HG03175 (cell line): ENCODE measurements around the gene MBP.

Source experiments
- ATAC-seq: cut with Tn5 transposase; IDR thresholded peaks from one replicate; pipeline ENCODE4 v1.9.1; 2021; ENCODE audit warnings: mild to moderate bottlenecking, moderate library complexity; ENCODE audit not compliant: unreplicated experiment

Gene MBP

GRCh38 chr18:77134611-77135010 lies 2.0 kb upstream of the MBP start:
- ATAC-seq: no peak

- no peak for ATAC-seq
Observed at GRCh38 chr18:77133835-77134496, 1.4 kb upstream of the MBP start.

DNA sequence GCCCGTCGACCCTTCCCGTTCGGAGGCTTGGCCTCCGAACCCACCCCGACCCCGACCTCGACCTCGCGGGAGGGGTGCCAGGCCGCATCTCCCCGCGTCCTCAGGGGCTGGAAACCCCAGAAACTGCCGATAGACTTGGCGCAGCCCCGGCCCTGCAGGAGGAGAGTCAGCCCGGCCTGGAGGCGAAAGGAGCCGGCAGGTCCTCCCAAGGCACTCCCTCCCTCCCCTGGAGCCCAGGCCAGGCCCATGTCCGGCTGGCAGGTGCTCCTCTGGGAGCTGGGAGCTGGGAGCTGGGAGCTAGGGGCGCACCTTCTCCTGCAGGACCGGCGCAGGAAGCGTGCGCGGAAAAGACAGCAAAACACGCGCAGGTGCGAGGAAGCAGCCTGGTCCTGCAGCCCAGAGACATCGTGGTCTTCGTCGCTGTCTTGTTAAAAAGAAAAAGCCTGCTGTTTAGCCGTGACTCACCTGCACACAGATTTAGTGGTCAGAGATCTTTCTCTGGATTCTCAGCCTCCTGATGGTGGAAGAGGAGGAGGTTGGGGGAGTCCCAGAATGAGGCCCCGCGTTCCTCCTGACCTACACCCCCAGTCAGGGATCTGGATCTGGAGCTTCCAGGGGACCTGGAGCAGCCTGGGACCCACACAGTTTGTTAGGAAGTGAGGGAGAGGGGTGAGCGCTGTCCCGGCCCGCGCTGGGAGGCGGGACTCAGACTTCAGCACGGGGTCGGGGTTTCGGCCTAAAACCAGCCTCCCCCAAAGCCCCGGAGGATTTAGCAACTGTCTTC lies 660 bp upstream of the MBP start:
- no peak for ATAC-seq

GRCh38 chr18:77131652-77132368 lies 773 bp downstream of the MBP start:
- peak; percentile 51 for ATAC-seq

DNA sequence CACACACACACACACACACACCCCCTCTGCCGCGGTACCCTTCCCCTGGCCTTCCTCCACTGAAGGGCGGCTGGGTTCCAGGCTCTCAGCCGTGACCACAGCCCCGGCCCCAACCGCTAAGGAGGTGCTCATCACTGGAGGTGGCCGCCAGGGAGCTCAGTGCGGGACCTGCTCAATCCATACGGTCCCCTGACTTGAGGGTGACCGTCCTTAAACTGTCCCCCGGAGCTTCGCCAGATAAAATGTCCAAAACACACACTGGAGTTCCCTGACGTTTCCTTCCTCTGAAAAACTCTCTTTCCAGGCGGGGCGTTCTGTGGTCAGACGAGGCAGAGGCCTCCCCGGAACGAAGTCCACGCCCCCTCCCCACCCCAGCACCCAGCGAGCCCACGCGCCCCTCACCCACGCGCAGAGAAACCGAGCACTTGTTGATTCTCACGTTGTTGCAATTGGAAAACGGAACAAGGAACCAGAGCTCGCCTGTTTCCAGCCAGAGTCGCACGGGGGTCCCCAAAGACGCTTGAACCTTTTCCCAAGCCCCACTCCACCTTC lies 1.4 kb downstream of the MBP start:
- ATAC-seq: no peak

- ATAC-seq: no peak
Observed at GRCh38 chr18:77130229-77131099, 2.1 kb downstream of the MBP start.

- ATAC-seq: no peak
Observed at GRCh38 chr18:77129150-77129551, 3.4 kb downstream of the MBP start.

DNA sequence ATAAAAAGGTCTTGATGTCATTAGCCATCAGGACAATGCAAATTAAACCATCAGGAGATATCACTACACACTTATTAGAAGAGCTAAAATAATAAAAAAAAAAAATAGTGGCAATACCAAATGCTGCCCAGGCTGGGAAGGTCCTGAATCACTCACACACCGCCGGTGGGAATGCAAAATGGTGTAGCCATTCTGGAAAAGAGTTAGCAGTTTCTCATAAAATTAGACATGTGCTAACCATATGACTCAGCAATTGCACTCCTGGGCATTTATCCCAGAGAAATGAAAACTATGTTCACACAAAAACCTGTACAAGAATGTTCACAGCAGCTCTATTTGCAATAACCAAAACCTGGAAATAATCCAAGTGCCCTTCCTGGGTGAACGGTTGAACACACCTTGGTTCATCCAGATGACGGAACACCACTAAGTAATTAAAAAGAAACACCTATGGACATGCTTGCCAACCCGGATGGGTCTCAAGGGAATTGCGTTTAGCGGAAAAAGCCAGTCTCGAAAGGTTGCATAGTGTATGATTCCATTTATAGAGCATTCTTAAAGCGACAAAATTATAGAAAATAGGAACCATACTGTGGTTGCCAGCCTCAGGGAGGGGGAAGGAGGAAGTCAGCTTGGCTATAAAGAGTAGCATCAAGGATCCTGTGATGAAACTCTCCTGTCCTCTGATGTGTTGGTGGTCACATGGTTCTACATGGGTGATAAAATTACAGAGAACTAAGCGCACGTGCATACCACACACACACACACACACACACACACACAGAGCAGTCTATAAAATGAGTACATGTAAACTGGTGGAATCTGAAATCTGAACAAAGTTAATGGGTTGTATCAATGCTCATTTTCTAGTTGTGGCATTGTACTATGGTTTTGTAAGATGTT lies 4.6 kb downstream of the MBP start:
- peak; percentile 35 for ATAC-seq

DNA sequence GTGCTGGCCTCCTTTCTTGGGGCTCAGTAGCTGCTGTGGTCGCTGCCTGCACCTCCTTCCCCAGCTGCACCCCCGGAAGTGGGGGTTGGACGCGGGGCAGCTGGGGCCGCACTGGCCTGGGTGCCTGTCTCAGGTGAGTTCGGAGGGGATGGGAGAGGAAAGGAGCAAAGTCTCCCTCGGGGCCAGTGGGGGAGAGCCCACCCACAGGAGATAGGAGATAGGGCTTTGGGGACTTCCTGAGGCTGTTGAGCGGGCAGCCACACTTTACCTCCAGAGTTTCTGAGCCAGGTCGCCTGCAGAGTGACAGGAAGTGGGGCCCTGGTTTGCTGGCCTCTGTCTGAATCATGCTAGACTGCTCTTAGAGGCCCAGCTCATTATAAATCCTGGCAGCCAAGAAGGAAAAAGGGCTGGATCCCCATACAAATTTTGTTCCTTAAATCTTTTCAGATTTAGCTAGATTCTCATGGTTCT lies 8.1 kb downstream of the MBP start:
- peak; percentile 65 for ATAC-seq

GRCh38 chr18:77123320-77124231 lies 9.0 kb downstream of the MBP start:
- no peak for ATAC-seq

DNA sequence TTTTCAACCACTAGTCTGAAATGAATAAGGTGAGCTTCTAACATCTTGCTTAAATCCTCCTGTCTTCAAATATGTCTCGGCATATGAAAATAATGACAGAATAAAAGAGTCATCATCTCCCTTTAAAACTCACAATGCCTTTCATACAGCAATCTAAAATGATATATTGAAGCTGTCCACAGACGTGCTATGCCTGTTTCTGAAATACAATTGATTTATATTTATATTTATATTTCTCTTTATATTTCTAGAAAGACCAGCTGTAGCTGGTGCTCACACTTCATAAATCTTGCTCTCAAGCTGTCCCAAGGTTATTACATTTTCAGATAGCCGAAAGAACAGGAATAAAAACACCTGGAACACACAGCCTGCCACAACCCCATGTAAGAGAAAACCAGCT lies 11.1 kb downstream of the MBP start:
- no peak for ATAC-seq

GRCh38 chr18:77119851-77120491 lies 12.6 kb downstream of the MBP start:
- ATAC-seq: no peak

GRCh38 chr18:77119101-77119850 lies 13.3 kb downstream of the MBP start:
- no peak for ATAC-seq

- ATAC-seq: no peak
Observed at GRCh38 chr18:77118256-77119090, 14.1 kb downstream of the MBP start.

- ATAC-seq: no peak
Observed at GRCh38 chr18:77116201-77117080, 16.1 kb downstream of the MBP start.
